Left colon (tissue), 2 donors: Measurements from ENCODE around the gene CPT2. TPM values are rescaled to one million over a fixed set of nuclear protein-coding genes. Genes with fewer than 3 reads are reported as not detected.

Source experiments
- ATAC-seq: fragments of 200-7000 bp; cut with Tn5 transposase; one replicate; pipeline ENCODE4 v1.9.1; 2020; ENCODE audit warnings: mild to moderate bottlenecking, moderate library complexity
- DNase-seq, 2 donors: peaks; one replicate each; pipeline ENCODE4 v3.0.0-alpha.2; 2020
- intact Hi-C, 2 donors: fragments of 100-400 bp; cut with DNase I in 1 of 2; cut with micrococcal nuclease in 1 of 2; formaldehyde crosslinking; loops; one replicate each; pipeline versions ENCODE4 v1.11.2 to v1.14.0; 2022; cut with DNase I, micrococcal nuclease
- total RNA-seq, 2 donors: library from RNA; stranded (reverse); fragmentation: NEBNext Ultra II Directional; extraction: Animal tissue kit (Norgen Biotek cat#: 25700); gene quantifications; one replicate each; pipeline ENCODE4 v1.2.1, GENCODE V29; 2021
- donor health status: DM: no; HTN: no; CAD: no.
- donor health status: DM: yes; HTN: yes; CAD: no.

CPT2 gene
- total RNA-seq, 2 donors from 2014 or later, result 71.1 to 76.4 TPM

DNA sequence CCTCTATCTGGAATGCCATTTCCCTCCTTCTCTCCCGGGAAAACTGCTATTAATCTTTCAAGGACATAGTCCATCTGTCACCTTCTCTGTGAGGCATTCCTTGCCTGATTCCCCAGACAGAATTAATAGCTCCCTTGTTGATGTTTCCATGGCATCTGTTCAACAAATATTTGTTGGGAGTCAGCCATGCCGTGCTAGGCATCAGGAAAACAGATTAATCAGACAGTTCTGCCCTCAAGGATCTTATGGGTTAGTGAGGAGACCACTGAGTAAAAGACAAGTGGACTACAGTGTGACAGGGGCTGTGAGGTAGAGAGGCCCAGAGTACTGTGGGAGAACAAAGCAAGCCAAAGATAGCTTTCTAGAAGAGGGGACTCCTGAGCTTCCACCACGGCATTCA, 53.1 kb downstream of the CPT2 start:
- intact Hi-C loops, result no loop called here
- no peak for ATAC-seq
- DNase-seq, result no peak

DNA sequence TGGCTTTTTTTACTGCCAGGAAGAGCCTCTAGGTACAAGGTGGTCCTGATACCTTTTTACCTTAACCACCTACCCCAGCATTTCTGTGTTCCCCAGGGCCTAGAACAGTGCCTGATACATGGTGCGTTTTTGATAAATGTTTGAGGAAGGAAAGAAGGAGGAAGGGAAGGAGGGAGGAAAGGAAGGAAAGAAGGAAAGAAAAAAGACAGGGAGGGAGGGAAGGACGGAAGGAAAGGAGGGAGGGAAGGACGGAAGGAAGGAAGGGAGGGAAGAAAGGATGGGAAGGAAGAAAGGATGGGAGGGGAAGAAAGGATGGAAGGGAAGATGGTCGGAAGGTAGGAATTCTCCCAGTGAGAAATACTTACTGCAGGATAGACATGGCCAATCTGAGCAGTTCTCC, 53.7 kb downstream of the CPT2 start:
- ATAC-seq, result no peak
- no peak for DNase-seq
- intact Hi-C loops, result no loop called here

- no peak for DNase-seq
- intact Hi-C loops, result no loop called here
- no peak for ATAC-seq
Measured at GRCh38 chr1:53254011-53254640, 57.5 kb downstream of the CPT2 start.

DNA sequence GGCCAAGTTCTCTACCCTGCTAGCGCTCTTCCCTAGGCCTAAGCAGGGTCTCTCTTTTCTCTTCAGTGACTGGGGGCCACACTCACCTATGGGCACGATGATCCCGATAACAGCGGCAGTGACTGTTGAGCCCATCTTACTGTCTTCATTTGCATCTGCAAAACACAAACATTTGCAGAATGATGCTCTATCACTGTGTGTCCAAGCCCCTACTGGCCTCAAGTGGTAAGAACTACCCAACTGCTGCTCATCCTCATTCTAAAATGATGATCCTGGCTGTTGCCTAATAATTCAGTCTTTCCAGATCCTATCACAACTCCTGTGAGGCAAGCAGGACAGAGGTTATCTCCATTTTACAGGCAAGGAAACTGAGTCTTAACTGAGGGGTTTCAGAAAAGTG, 58.4 kb downstream of the CPT2 start:
- ATAC-seq (no peak), DNase-seq (no peak)
- intact Hi-C loops, result no loop called here

DNA sequence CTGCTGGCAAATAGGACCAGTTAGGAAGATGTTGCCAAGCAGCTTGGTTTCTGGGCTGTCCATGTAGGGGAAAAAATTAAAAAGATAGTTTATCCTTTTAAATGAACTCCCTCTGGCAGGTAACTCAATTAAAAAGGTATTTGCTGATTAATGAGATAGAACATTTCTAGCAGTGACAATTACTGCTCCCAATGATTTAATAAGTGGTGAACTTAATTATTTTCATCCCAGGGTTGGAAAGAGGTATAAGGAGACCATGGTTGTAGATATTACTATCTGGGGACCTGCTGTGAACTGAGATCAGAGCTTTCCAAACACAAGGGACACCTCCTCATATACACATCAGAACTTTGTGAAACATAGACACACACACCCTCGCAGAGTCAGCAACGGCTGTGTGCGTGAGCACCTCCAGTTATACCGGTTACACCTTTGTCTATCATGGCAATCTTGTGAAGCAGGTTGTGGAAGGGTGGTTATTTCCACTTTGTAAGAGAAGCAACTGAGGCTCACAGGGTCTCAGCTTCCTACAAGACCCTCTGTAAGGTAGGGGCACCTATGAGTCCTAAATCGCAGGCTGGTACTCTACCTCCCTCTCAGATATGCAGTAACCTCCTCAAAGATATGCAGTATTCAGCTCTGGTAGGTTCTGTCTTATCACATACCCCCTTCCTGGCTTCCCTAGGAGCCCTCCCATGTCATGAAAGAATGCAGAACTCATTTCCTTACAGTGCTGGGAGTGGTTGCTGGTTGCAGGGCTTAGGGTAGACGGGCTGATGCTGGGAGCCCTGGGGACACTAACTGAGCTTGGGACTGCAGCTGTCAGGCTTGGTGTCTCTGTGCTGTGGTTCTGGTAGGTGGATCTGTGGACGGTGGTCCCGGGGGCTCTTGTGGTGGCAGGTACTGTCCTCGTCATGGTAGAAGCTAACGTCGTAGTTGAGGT, 60.2 kb downstream of the CPT2 start:
- ATAC-seq (no peak), DNase-seq (no peak)
- intact Hi-C loops, result no loop called here

DNA sequence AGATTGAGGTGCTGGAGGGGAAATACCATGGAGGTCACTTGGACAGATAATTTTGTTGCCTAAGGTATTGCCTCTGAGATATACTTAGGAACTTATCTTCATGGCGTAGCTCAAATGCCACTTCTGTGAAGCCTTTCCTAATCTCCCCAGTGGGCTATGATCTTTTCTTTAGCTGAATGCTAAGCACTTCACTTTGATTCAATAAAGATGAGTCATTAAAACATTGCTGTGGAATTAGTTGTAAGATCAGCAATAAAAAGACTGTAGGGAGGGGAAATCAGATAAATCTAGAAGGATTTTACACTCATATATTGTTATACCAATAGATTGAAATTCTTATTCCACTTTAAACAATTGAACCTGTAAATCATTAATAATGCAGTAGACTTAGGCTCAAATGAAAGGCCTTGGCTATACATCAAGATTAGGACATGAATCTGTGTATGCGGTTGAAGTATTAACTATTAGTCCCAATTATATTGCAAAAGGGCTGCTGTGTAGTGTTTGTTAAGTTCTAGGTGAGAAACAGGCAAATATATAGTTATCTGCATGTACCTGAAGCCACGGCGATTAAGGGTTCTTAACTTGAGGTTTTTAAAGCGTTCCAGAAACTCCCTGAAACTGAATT, 60.9 kb downstream of the CPT2 start:
- intact Hi-C loops, result no loop called here
- ATAC-seq (no peak), DNase-seq (no peak)

GRCh38 chr1:53258216-53258615, 61.6 kb downstream of the CPT2 start:
- DNase-seq (no peak), ATAC-seq (no peak)
- intact Hi-C loops, result no loop called here

DNA sequence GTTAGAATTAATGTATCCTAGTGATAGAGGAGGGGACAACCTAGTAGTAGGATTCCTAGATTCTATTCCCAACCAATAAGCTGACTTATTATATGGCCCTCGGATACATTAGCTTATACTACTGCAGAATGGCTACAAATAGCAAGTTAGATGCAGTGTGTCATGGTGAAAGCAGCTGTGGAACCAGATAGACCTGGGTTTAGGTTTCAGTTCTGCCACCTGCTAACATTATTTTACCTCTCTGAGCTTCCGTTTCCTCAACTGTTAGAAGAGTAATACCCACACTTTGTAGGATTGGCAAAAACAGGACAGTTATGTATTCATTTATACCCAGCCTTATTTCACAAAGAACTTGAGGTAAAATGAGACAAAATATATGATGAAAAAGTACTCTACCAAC, 63.3 kb downstream of the CPT2 start:
- ATAC-seq (no peak), DNase-seq (no peak)
- intact Hi-C loops, result no loop called here

DNA sequence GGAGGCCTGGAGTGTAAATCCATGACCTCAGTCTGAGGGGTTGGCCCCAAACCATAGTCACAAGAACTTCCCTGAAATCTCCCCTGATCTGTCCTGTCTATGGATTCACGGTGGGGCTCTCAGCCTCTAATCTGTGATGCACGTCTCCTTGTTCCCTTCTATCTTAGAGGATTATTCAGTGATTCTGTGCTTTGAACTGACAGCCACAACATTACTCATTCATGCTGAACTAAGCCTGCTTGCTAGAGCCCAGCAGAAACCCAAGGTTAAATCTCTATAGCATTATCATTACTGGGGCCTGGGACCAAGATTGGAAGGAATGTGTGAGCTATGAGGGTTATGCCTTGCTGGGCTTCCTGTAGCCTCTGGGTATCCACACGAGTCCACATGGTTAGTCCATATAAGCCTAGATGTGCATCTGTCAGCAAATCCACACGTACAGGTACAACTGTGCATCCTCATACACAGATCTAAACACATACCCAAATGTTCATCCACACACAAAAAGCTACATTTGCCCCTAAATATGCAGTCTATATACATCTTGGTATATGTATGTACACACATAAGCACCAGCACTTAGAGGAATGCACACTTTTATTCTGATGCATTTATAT, 64.1 kb downstream of the CPT2 start:
- DNase-seq, result no peak
- intact Hi-C loops, result no loop called here

GRCh38 chr1:53262000-53262399, 65.4 kb downstream of the CPT2 start:
- ATAC-seq, result no peak
- intact Hi-C loops, result no loop called here
- DNase-seq, result no peak

More for the DNA sequence above, 64.1 kb downstream of the CPT2 start:
- ATAC-seq, result no peak

Other genes starting within 250 kb of the CPT2 start
- 10 to 100 TPM in 1 of 2 donors, 1 to 10 TPM in 1; 6.2 to 22.0 TPM for gene PODN, start 134.6 kb upstream of the CPT2 start, total RNA-seq
- 1 to 10 TPM in 1 of 2 donors, under 1 TPM in 1; 0.58 to 1.1 TPM for gene SLC1A7, start 54.2 kb upstream of the CPT2 start, total RNA-seq
- 10 to 100 TPM; 31.3 to 33.3 TPM for gene CZIB, start 23.8 kb downstream of the CPT2 start, total RNA-seq
- gene MAGOH, start 41.7 kb downstream of the CPT2 start, total RNA-seq, result 10 to 100 TPM; 28.8 to 33.5 TPM
- 1 to 10 TPM; 2.5 to 5.3 TPM for gene LRP8, start 131.2 kb downstream of the CPT2 start, total RNA-seq